ENCODE data around the gene TNFAIP8L3. TPM values are rescaled to one million over a fixed set of nuclear protein-coding genes. Genes with fewer than 3 reads are reported as not detected.

TNFAIP8L3 gene
- total and polyA plus RNA-seq, 2 of the 4 experiments (the other 2 are of a cell fraction) = 0.29 to 0.90 TPM

DNA sequence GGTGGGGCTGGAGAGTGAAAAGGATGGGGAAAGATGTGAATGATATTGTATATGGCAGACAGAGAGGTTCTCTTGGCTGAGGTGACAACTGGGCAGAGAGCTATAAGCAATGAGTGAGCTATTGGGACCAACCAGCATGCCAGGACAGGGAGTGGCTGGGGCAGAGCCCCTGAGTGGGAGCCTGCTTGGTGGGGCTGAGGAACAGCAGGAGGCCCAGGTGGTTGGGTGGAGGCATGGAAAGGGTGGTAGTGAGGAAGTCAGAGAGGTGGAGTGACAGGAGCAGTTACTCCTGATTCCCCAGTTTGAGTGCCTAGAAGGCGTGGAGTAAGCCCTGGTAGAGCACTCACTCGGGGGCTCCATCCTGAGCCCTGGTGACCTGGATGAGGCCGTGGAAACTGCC is 15.5 kb upstream of the TNFAIP8L3 start:
- Histone ChIP-seq H3K23ac (ENCODE audit: low read depth, low read length) (no peak overlapping the region), H4K5ac (ENCODE audit: low read depth, low read length) (no peak overlapping the region), H3K4me2 (ENCODE audit: low read depth, low read length) (no peak overlapping the region), H3K9me1 (ENCODE audit: insufficient read depth, low read length) (peaks cover 15% of the 10 kb centered on the region), H4K20me1 (ENCODE audit: insufficient read depth, low read length) (no peaks in the 10 kb centered on the region), H3K9me3 (ENCODE audit: control insufficient read depth, insufficient read depth, low read length) (no peaks in the 10 kb centered on the region), H2AK5ac (ENCODE audit: low read depth, low read length) (peak overlapping the region; percentile 88), H3K4me1 (ENCODE audit: control insufficient read depth, insufficient read depth, low read length) (peaks cover 14% of the 10 kb centered on the region), H3K4me3 (ENCODE audit: insufficient read depth, low read depth, low read length) (no peak overlapping the region), H2AFZ (replicated peaks; ENCODE audit: low read length, poor library complexity) (peak overlapping the region; percentile 21), H3K27ac (ENCODE audit: insufficient read depth, low read length) (no peak overlapping the region), H3K18ac (ENCODE audit: low read depth, low read length) (no peak overlapping the region), H2BK20ac (ENCODE audit: low read depth, low read length) (peak overlapping the region; percentile 57; the same call in 1 of the 2 replicates), H2AK9ac (replicated peaks; ENCODE audit: low read depth, low read length, poor library complexity) (peak overlapping the region; percentile 26), H4K8ac (ENCODE audit: low read depth in 2 of 2, low read length in 2 of 2) (no peak overlapping the region), H3K14ac (replicated peaks; ENCODE audit: low read depth, low read length) (peak overlapping the region; percentile 63), H3K27me3 (ENCODE audit: control insufficient read depth, insufficient read depth, low read length) (no peaks in the 10 kb centered on the region), H2BK15ac (ENCODE audit: low read depth, low read length) (peak overlapping the region; percentile 29; the same call in 1 of the 3 replicates), H3K56ac (ENCODE audit: extremely low read depth, insufficient read depth, low read length) (no peak overlapping the region), H3K79me1 (ENCODE audit: low read depth in 1 of 2, low read length in 2 of 2) (no peaks in the 10 kb centered on the region), H4K91ac (ENCODE audit: insufficient read depth, low read depth, low read length) (no peak overlapping the region), H2BK5ac (ENCODE audit: low read depth, low read length, poor library complexity, severe bottlenecking) (no peak overlapping the region), H2BK120ac (ENCODE audit: low read depth, low read length) (peak overlapping the region; percentile 19; the same call in 1 of the 2 replicates), H3K36me3 (ENCODE audit: control insufficient read depth, insufficient read depth, low read length) (no peaks in the 10 kb centered on the region), H3K9ac (ENCODE audit: low read depth, low read length) (no peak overlapping the region), H3K4ac (ENCODE audit: low read depth, low read length) (peak overlapping the region; percentile 73; the same call in 1 of the 2 replicates)
- POLR2A ChIA-PET (ENCODE audit: unreplicated experiment) = no interaction called here
- 100% methylated on average over 2 of the region's 3 CpGs; no CpG with 5 or more reads in 1 of the 2 experiments for WGBS, 2 experiments (ENCODE audit: extremely low coverage in 2 of 2, insufficient read length in 1 of 2)
- dilution Hi-C loops (cut with HindIII; ENCODE audit: low sequenced_read_pairs, unreplicated experiment) = no loop called here
- in situ Hi-C loops (cut with MboI; ENCODE audit: low sequenced_read_pairs) = no loop called here
- ATAC-seq (ENCODE audit: low read depth) (no peak), DNase-seq (no peak)
- intact Hi-C loops (cut with micrococcal nuclease) = no loop called here
- no TSS peak for BruUV-seq (replicated peaks)
- TF ChIP-seq SMC3 (IDR thresholded peaks at IDR 0.05; ENCODE audit: low read depth, low read length) (no peak), BHLHE40 (IDR thresholded peaks at IDR 0.05; ENCODE audit: low read depth, low read length) (no peak), CEBPB (IDR thresholded peaks at IDR 0.05; ENCODE audit: low read depth, low read length) (no peak), RFX5 (IDR thresholded peaks at IDR 0.05; ENCODE audit: low read depth, low read length) (no peak), RCOR1 (IDR thresholded peaks at IDR 0.05; ENCODE audit: insufficient replicate concordance, low read length) (no peak), MXI1 (IDR thresholded peaks at IDR 0.05; ENCODE audit: borderline replicate concordance, low read depth, low read length) (no peak), POLR2A (IDR thresholded peaks at IDR 0.05; ENCODE audit: low read depth, low read length) (no peak), RAD21 (IDR thresholded peaks at IDR 0.05; ENCODE audit: low read length) (no peak), NFE2L2 (IDR thresholded peaks at IDR 0.05; ENCODE audit: low read depth, low read length) (no peak), CHD1 (IDR thresholded peaks at IDR 0.05; ENCODE audit: low read depth, low read length) (no peak), FOS (IDR thresholded peaks at IDR 0.05; ENCODE audit: low read depth, low read length) (no peak)
- TF ChIP-seq, protein P1, sequence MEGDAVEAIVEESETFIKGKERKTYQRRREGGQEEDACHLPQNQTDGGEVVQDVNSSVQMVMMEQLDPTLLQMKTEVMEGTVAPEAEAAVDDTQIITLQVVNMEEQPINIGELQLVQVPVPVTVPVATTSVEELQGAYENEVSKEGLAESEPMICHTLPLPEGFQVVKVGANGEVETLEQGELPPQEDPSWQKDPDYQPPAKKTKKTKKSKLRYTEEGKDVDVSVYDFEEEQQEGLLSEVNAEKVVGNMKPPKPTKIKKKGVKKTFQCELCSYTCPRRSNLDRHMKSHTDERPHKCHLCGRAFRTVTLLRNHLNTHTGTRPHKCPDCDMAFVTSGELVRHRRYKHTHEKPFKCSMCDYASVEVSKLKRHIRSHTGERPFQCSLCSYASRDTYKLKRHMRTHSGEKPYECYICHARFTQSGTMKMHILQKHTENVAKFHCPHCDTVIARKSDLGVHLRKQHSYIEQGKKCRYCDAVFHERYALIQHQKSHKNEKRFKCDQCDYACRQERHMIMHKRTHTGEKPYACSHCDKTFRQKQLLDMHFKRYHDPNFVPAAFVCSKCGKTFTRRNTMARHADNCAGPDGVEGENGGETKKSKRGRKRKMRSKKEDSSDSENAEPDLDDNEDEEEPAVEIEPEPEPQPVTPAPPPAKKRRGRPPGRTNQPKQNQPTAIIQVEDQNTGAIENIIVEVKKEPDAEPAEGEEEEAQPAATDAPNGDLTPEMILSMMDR (conservative IDR thresholded peaks at IDR 0.05; ENCODE audit: low read depth, low read length) = no peak
- CTCF ChIA-PET = no interaction called here
